OCI-LY7 (cell line): ENCODE measurements around the gene SMYD3. TPM values are rescaled to one million over a fixed set of nuclear protein-coding genes. Genes with fewer than 3 reads are reported as not detected.

Experiments used
- BruUV-seq: library from RNA; stranded (reverse); fragments of 400-500 nt; replicated peaks from 2 replicates; lab custom pipeline; 2021; lab: Mats Ljungman, UMichigan
- CTCF ChIA-PET: fragments of 300-600 bp; sonication (Branson Sonifier 250); formaldehyde crosslinking; loops from one replicate; lab custom pipeline; 2022; ENCODE audit warnings: antibody characterized with exemption; ENCODE audit not compliant: unreplicated experiment; lab: Charles Lee
- POLR2A ChIA-PET: fragments of 300-600 bp; sonication (Branson Sonifier 250); formaldehyde crosslinking; loops from one replicate; lab custom pipeline; 2022; ENCODE audit warnings: antibody characterized with exemption; lab: Charles Lee
- DNase-seq: peaks from one replicate; pipeline ENCODE4 v3.0.0-alpha.2; 2015; ENCODE audit warnings: low spot score
- H2AFZ ChIP-seq: fragments of 200-600 bp; sonication (generic), shearing (Covaris generic); 2 replicates; pipeline ENCODE4 v1.6.1; 2014; ENCODE audit warnings: mild to moderate bottlenecking, antibody characterized with exemption, low read length, moderate library complexity
- H3K27ac ChIP-seq: fragments of 200-600 bp; sonication (generic); 2 replicates; pipeline ENCODE4 v1.5.1; 2014; ENCODE audit warnings: mixed run types, low read depth, mild to moderate bottlenecking, moderate library complexity, low read length, inconsistent platforms; ENCODE audit not compliant: poor library complexity, severe bottlenecking
- H3K36me3 ChIP-seq: fragments of 200-600 bp; sonication (generic); 2 replicates; pipeline ENCODE4 v1.6.1; 2014; ENCODE audit warnings: mild to moderate bottlenecking, antibody characterized with exemption, low read length, moderate library complexity, mixed read lengths; ENCODE audit not compliant: insufficient read depth
- H3K4me1 ChIP-seq: fragments of 200-600 bp; sonication (generic); 2 replicates; pipeline ENCODE4 v1.5.1; 2014; ENCODE audit warnings: mild to moderate bottlenecking, low read length; ENCODE audit not compliant: insufficient read depth, poor library complexity, severe bottlenecking
- H3K4me2 ChIP-seq: fragments of 200-600 bp; sonication (generic); 2 replicates; pipeline ENCODE4 v1.6.1; 2014; ENCODE audit warnings: mild to moderate bottlenecking, low read length
- H3K4me3 ChIP-seq: fragments of 200-600 bp; sonication (generic); 2 replicates; pipeline ENCODE4 v1.5.1; 2014; ENCODE audit warnings: mild to moderate bottlenecking, low read depth, low read length; ENCODE audit not compliant: poor library complexity, severe bottlenecking
- H3K79me2 ChIP-seq: fragments of 200-600 bp; sonication (generic); 2 replicates; pipeline ENCODE4 v1.6.1; 2016; ENCODE audit warnings: low read depth, mild to moderate bottlenecking, low read length, moderate library complexity, mixed read lengths; ENCODE audit not compliant: insufficient read depth
- H3K9me2 ChIP-seq: fragments of 200-600 bp; sonication (generic); 2 replicates; pipeline ENCODE4 v1.6.1; 2016; ENCODE audit warnings: mild to moderate bottlenecking, low read length, mixed read lengths; ENCODE audit not compliant: insufficient read depth
- H3K9me3 ChIP-seq: fragments of 200-600 bp; sonication (generic); 2 replicates; pipeline ENCODE4 v1.6.1; 2014; ENCODE audit warnings: mild to moderate bottlenecking, mixed run types, low read length, mixed read lengths
- H4K20me1 ChIP-seq: fragments of 200-600 bp; sonication (generic); 2 replicates; pipeline ENCODE4 v1.6.1; 2014; ENCODE audit warnings: mild to moderate bottlenecking, antibody characterized with exemption, low read length, moderate library complexity, mixed read lengths; ENCODE audit not compliant: insufficient read depth
- CTCF ChIP-seq: fragments of 200-600 bp; sonication (generic); conservative IDR thresholded peaks from 2 replicates; pipeline ENCODE4 v1.5.1; 2014; ENCODE audit warnings: mild to moderate bottlenecking, antibody characterized with exemption, low read length, moderate library complexity, mixed read lengths
- EZH2phosphoT487 ChIP-seq: fragments of 200-600 bp; sonication (generic); IDR thresholded peaks from 2 replicates; pipeline ENCODE4 v1.6.1; 2018; ENCODE audit warnings: low read depth, borderline replicate concordance, mild to moderate bottlenecking, mixed run types, antibody characterized with exemption, low read length, moderate library complexity, mixed read lengths
- intact Hi-C: fragments of 100-400 bp; cut with micrococcal nuclease; formaldehyde crosslinking; loops from one replicate; pipeline ENCODE4 v1.10.0; 2022; ENCODE audit not compliant: unreplicated experiment
- total RNA-seq, 2 experiments: library from RNA; depleted of rRNA in 1 of 2; stranded (reverse); fragments of >200 nt in 1 of 2; shearing (Covaris generic) in 1 of 2; gene quantifications; 2 replicates each; pipeline ENCODE4 v1.2.3, GENCODE V29; 2014 to 2022

Gene SMYD3
- total RNA-seq, 2 experiments from 2014 or later = 28.9 to 34.5 TPM

GRCh38 chr1:246199086-246199645 lies 307.9 kb downstream of the SMYD3 start:
- no peaks in the 10 kb centered on the region for H3K4me1 ChIP-seq
- intact Hi-C loops = no loop called here
- no peak overlapping the region for H3K4me2 ChIP-seq
- no peak overlapping the region for H3K27ac ChIP-seq
- DNase-seq = no peak
- H3K9me2 ChIP-seq = no peaks in the 10 kb centered on the region
- no peaks in the 10 kb centered on the region for H4K20me1 ChIP-seq
- H3K4me3 ChIP-seq = no peak overlapping the region
- H3K79me2 ChIP-seq = no peaks in the 10 kb centered on the region
- H3K36me3 ChIP-seq = no peaks in the 10 kb centered on the region
- ChIA-PET CTCF (no interaction called here), POLR2A (no interaction called here)
- H3K9me3 ChIP-seq = no peaks in the 10 kb centered on the region
- TF ChIP-seq EZH2phosphoT487 (no peak), CTCF (no peak)
- H2AFZ ChIP-seq = no peak overlapping the region
- no TSS peak for BruUV-seq

GRCh38 chr1:246198115-246198816 lies 308.8 kb downstream of the SMYD3 start:
- no peak overlapping the region for H3K4me2 ChIP-seq
- TF ChIP-seq CTCF (no peak), EZH2phosphoT487 (no peak)
- POLR2A ChIA-PET = no interaction called here
- intact Hi-C loops = no loop called here
- CTCF ChIA-PET = no interaction called here
- H3K9me3 ChIP-seq = no peaks in the 10 kb centered on the region
- H3K4me3 ChIP-seq = no peak overlapping the region
- H3K4me1 ChIP-seq = no peaks in the 10 kb centered on the region
- H3K79me2 ChIP-seq = no peaks in the 10 kb centered on the region
- H3K36me3 ChIP-seq = no peaks in the 10 kb centered on the region
- no peaks in the 10 kb centered on the region for H4K20me1 ChIP-seq
- no TSS peak for BruUV-seq
- H3K9me2 ChIP-seq = no peaks in the 10 kb centered on the region
- no peak for DNase-seq
- no peak overlapping the region for H3K27ac ChIP-seq
- no peak overlapping the region for H2AFZ ChIP-seq

- BruUV-seq = no TSS peak
- Histone ChIP-seq H3K4me1 (no peaks in the 10 kb centered on the region), H3K9me2 (no peaks in the 10 kb centered on the region), H3K4me2 (no peak overlapping the region), H3K79me2 (no peaks in the 10 kb centered on the region), H3K36me3 (no peaks in the 10 kb centered on the region), H3K27ac (no peak overlapping the region), H4K20me1 (no peaks in the 10 kb centered on the region), H3K4me3 (no peak overlapping the region), H2AFZ (no peak overlapping the region), H3K9me3 (no peaks in the 10 kb centered on the region)
- POLR2A ChIA-PET = no interaction called here
- TF ChIP-seq CTCF (no peak), EZH2phosphoT487 (no peak)
- CTCF ChIA-PET = no interaction called here
- intact Hi-C loops = no loop called here
- DNase-seq = no peak
These were observed 310.0 kb downstream of the SMYD3 start for GRCh38 chr1:246197076-246197475.
